ENCODE measurements around the gene LIN28B.

LIN28B gene

DNA sequence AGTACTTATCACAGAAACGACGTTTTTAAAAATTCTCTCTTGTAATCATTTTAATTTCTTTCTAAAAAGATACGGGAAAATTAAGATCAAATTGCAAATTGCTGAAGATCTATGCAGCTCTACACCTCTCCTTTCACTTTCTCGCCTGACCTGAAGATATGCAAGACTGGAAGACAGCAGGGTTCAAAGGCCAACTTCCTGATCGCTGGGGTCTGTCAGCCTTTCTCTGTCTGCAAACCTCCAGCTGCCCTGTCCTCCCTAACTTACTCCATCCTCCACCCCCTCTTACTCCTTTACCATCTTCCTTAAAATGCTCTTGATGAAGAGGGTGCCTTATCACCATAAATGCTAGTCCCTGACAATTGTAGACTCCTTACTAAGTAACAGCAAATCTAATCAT, 159.2 kb downstream of the LIN28B start:
- no peak for DNase-seq

DNA sequence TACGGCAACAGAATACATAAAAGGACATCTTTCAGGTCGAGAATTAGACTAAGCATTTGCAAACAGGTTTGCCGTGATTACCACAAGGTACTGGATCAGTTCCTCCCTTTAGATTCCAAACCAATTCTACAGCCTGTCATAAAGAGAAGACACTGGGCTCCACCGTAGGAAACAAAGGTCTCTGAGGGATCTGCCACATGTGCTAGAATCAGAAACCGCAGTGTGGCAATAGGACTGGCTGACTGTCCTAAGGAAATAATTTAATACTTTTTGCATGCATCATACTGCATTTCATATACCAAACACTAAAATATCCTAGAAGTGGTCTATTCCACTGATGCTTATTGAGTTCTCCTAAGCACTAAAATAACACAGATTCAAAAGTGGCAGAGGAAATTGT, 163.7 kb downstream of the LIN28B start:
- no peak for DNase-seq

DNA sequence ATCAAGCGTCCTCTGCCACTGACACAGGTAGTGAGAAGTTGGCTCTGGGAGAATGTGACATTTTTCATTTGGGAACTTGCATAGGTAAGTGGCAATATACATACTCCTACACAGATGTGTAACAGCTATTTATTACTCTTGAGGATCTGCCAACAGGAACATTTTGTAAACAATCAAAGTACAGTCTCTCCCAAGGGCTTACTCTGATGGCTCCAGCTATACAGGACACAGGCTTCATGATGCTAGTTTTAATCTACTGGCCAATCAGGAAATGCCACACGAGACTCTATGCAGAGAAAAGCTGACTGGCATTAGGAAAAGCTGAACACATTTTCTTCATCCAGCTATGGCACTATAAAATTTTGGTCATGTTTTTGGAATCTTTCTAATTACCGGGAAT, 165.1 kb downstream of the LIN28B start:
- no peak for DNase-seq

DNA sequence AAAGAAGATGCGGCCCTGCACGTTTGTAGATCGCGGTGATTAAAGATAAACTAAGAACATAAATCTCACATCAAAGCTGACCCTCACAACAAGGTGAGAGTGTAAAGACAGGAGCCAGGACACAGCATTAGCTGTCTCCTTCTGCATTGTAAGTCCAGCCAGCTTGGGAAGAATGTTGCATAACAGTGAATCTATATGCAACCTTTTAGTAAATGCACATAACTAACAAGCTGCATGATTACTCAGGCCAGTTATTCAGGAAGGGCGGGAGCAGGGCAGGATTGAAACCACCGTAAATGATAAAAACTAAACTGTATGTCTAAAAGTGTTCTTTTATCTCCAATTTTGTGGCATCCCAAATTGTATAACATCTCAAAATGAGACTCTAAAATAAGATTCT, 165.8 kb downstream of the LIN28B start:
- DNase-seq, result no peak
